PFSK-1 (cell line): ENCODE data around the gene ATP8B2.
A peak's percentile ranks its signal among the peaks of the same experiment; 100 is the strongest.

ENCODE experiments used
- FOXP2 ChIP-seq: optimal IDR thresholded peaks from 2 replicates; pipeline ENCODE3; 2011; ENCODE audit warnings: borderline replicate concordance, control low read depth, inconsistent platforms; ENCODE audit not compliant: insufficient read depth; ENCODE audit errors: extremely low read length, extremely low read depth
- POLR2AphosphoS5 ChIP-seq: IDR thresholded peaks from 2 replicates; pipeline ENCODE4 v1.6.1; 2012; ENCODE audit warnings: low read depth, mild to moderate bottlenecking, control low read depth, low read length, moderate library complexity
- REST ChIP-seq, 2 experiments: IDR thresholded peaks; 2 replicates each; pipeline versions ENCODE4 v1.6.1 to v1.8.0; 2011 to 2012; ENCODE audit warnings: low read depth in 2 of 2, low read length in 2 of 2, control low read depth in 1 of 2, inconsistent platforms in 1 of 2, mild to moderate bottlenecking in 1 of 2, moderate library complexity in 1 of 2; ENCODE audit not compliant: insufficient read depth in 1 of 2
- SIN3A ChIP-seq: IDR thresholded peaks from 2 replicates; pipeline ENCODE4 v1.6.1; 2012; ENCODE audit warnings: mild to moderate bottlenecking, low read length, moderate library complexity, borderline replicate concordance; ENCODE audit not compliant: insufficient read depth
- TAF1 ChIP-seq: IDR thresholded peaks from 2 replicates; pipeline ENCODE4 v1.6.1; 2012; ENCODE audit warnings: low read length, control low read depth, borderline replicate concordance; ENCODE audit not compliant: insufficient read depth

Gene ATP8B2

GRCh38 chr1:154325583-154326545 is 539 bp downstream of the ATP8B2 start:
- TF ChIP-seq SIN3A (peak; percentile 34; the same call in 1 of the 2 replicates), FOXP2 (peak; percentile 43), TAF1 (peak; percentile 63; the same call in 1 of the 2 replicates), POLR2AphosphoS5 (no peak; the same call in 1 of the 2 replicates)

DNA sequence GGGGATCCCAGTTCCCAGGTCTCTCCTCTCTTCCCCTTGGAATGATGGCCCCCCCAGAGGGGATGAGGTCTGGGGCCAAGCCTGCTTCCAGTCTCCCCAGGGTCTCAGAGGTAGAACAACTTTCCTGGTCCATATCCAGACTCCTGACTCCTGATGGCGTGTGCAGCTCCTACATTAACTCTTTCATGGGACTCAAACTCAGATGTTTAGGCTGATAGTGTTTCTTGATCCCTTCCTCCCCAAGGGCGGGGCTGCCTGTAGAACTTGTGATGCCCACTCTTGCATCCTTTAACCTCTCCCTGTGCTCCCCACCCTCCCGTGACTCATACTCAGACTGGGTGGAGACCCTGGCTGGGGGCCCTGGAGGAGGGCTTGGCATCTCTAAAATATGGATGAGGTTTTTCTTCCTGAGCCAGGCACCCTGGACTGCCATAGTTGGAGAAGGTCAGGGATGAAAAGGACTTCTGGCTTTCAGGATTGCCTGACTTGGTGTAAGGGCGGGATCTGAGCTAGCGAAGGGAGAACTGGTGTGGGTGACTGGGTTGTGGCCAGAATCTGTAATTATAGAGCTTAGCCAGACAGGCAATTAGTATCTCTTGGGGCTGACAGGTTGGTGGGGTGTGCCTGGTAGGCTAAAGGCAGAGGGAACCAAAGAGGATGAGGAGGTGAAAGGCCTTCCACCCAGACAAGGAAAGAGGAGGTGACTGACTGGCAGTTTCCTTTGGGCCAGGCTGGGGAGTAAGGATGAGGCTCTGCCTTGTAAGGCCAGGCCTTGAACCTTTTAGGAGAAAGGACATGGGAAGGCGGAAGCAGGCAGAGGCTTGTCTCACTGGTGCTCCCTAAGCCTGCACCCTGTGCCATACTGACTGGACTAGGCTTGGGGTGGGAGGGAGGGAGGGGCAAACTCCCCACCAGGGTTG is 1.5 kb downstream of the ATP8B2 start:
- TF ChIP-seq REST (IDR thresholded peaks at IDR 0.05; ENCODE audit: insufficient read depth in 1 of 2, low read depth in 2 of 2, low read length in 2 of 2): no peak
- TF ChIP-seq SIN3A: no peak
- TF ChIP-seq FOXP2: no peak
- no peak for TF ChIP-seq TAF1
- no peak for TF ChIP-seq POLR2AphosphoS5

GRCh38 chr1:154327466-154328317 is 2.4 kb downstream of the ATP8B2 start:
- TF ChIP-seq TAF1 (no peak), POLR2AphosphoS5 (no peak), SIN3A (no peak), FOXP2 (no peak), REST (IDR thresholded peaks at IDR 0.05; ENCODE audit: insufficient read depth in 1 of 2, low read depth in 2 of 2, low read length in 2 of 2) (no peak)

DNA sequence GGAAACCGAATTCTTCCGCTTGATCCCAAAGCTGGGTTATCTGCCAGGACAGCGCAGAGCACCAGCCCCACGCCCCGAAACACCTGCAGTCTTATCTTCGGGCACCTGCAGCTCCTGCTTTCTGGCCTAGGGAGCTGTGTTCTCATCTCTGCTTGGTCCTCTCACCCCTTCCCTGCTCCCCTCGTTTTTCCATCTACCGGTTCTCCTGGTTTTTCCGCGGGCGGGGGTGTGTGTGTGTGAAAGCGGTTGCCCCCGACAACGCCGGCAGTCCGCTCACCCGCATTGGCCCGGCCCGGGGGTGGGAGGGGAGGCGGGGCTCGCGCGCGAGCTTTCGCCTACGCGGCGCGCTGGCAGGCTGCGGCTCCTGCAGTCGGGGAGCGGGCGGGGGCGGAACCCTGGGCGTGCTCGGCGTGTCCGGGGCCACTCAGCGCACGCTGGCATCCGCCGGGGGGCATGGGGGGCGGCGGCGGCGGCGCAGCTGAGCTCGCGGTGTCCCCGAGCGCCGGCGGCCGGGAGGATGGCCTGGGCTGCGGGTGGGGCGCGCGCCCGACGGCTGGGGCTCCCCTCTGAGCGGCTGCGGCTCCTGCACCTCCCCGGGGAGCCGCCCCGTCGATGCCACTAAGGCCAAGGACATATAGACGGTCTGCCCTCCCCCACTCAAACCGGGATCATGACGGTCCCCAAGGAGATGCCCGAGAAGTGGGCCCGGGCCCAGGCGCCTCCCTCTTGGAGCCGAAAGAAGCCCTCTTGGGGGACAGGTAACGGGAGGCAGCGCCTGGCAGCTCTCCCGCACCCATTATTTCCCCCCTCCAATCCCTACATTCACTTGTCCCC is 3.2 kb downstream of the ATP8B2 start:
- TF ChIP-seq TAF1: no peak
- TF ChIP-seq FOXP2: no peak
- TF ChIP-seq SIN3A: no peak

GRCh38 chr1:154329152-154329521 is 3.8 kb downstream of the ATP8B2 start:
- no peak for TF ChIP-seq POLR2AphosphoS5
- TF ChIP-seq SIN3A: no peak
- TF ChIP-seq REST (IDR thresholded peaks at IDR 0.05; ENCODE audit: insufficient read depth in 1 of 2, low read depth in 2 of 2, low read length in 2 of 2): no peak
- TF ChIP-seq FOXP2: no peak
